Stimulated activated CD8-positive, alpha-beta memory T cell treated with anti-CD3 and anti-CD28 coated beads, Interleukin-7, amount 100 ng/mL, for 24 hours (primary cell): ENCODE data around the gene VPS51.
A peak's percentile ranks its signal among the peaks of the same experiment; 100 is the strongest.
"Not testable (repeated sequence)": the region's sequence is repeated elsewhere in the genome, so short reads cannot be mapped to it uniquely, and the experiment has no call there.

Experiments used
- DNase-seq: peaks from one replicate; pipeline ENCODE4 v3.0.0-alpha.2; 2020; ENCODE audit warnings: low read depth

VPS51 gene

DNA sequence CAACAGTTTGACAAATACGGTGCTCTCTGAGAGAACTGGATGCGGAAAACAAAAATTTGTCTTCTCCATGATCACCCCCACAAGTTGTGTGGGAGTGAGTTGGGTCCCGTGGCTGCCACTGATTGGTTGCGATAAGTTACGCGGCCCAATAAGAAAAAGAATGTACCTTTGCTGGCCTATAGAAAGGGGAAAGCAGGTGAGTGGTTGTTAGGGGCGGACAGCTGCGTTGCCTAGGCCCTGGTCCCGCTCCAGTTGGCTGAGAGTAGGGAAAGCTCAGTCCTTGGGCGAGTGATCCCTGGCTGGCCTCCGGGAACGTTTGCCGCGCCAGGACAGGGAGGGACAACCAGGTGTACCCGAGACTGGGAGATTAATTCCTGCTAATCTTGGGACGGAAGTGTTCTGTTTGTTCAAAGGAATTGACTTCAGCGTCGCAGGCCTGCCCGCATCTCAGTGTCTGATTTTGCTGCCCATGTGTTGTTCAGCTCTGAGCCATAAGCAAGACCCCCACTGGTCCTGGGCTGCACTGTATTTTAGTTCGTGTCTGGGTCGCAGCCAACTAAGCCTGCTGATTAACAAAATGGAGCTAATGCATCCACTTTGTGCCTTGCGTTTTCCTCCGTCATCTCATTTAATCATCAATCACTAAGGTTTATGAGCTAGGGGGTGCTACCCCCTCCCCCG is 39.1 kb downstream of the VPS51 start:
- DNase-seq = peak; percentile 60

- DNase-seq = no peak
Measured at GRCh38 chr11:65135633-65136145, 39.7 kb downstream of the VPS51 start.

DNA sequence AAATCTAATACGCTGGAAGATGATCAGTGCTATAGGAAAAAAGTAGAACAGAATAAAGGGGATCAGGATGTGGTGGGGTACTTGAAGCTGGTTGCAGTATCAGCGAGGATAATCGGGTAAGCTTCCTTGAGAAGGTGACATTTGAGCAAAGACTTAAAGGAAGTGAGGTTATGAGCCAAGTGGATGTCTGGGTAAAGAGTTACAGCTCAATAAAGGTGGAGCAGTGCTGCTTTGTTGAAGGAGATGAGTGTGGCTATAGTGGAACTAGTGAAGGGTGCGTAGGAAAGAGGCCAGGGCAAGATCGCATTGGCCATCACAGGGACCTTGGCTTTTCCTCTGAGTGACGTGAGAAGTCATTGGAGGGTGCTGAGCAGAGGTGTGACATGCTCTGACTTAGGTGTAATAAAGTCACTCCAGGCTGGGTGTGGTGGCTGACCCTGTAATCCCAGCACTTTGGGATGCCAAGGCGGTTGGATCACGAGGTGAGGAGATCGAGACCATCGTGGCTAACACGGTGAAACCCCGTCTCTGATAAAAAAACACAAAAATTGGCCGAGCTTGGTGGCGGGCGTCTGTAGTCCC is 40.6 kb downstream of the VPS51 start:
- no peak for DNase-seq

GRCh38 chr11:65141896-65142494 is 46.0 kb downstream of the VPS51 start:
- no peak for DNase-seq

DNA sequence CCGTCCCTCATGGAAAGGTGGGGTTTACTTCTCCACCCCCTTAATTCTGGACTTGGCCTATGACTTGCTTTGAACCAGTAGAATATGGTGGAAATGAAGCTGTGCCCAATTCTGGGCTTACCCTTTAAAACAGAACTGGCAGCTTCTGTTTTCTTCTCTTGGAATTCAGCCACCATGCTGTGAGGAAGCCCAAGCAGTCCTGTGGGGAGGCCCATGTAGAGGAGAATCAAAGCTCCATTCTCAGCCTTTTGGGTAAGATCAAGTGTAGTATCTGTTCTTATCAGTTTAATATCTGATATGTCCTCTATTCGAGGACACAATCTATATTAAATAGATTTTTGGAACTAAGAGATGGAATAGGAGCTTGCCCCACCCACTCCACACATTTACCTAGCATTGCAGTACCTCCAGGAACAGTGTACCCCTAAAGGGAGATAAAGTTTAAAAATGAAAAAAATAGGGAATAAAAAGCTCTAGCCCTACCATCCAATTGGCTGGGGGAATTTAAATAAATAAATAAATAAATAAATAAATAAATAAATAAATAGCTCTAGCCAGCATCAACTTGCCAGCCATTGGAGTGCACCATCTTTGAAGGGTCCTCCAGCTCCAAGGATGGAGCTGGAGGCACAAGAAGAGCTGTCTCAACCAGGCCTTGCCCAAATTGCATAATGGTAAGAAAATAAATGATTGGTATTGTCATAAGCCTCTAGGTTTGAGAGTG is 51.5 kb downstream of the VPS51 start:
- DNase-seq = no peak

GRCh38 chr11:65148657-65149056 is 52.6 kb downstream of the VPS51 start:
- no peak for DNase-seq

DNA sequence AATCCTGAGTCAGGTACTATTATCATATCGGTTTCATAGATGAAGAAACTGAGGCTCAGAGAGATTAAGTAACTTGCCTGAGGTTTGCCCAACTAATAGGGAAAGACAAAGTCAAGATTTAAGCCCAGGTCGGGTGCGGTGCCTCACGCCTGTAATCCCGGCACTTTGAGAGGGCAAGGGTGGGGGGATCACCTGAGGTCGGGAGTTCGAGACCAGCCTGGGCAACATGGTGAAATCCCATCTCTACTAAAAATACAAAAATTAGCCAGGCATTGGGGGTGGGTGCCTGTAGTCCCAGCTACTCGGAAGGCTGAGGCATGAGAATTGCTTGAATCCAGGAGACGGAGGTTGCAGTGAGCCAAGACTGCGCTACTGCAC is 54.1 kb downstream of the VPS51 start:
- DNase-seq = not testable (repeated sequence)

DNA sequence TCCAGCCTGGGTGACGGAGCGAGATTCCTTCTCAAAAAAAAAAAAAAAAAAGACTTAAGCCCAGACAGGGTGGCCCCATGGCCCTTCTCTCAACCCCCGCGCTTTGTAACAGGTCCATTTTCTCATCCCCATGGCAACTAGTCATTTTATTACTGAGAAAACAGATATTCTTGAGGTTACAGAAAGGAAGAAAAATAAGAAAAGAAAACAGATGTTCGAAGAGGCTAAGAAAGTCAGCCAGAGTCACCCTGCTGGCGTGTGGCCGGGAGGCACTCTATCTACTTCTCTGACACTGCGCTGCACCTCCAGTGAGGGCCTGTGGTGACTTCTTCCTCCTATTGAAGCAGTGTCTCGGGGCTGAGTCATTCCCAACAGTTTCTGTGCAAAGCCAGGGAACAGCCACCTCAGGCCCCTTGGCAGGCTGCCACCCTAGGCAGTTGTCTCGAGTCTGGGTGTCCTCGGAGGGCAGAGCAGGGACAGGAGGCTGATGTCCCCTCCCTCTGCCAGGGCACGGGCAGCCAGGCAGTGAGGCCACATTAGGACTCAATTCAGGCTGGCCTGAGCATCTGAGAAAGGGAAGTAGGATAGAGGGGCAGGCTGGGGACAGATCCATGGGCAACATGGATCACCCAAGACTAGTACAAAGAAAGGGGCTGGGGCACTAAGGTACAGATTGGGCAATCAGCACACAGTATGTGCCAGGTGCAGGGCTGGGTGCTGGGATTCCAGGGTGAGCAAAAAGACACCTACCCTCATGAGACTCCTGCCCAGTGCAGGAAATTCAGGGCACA is 54.7 kb downstream of the VPS51 start:
- DNase-seq = no peak

GRCh38 chr11:65151331-65151899 is 55.4 kb downstream of the VPS51 start:
- DNase-seq = no peak

GRCh38 chr11:65152122-65152521 is 56.1 kb downstream of the VPS51 start:
- no peak for DNase-seq

GRCh38 chr11:65156256-65156655 is 60.2 kb downstream of the VPS51 start:
- DNase-seq = no peak

GRCh38 chr11:65156926-65157325 is 60.9 kb downstream of the VPS51 start:
- DNase-seq = no peak

DNA sequence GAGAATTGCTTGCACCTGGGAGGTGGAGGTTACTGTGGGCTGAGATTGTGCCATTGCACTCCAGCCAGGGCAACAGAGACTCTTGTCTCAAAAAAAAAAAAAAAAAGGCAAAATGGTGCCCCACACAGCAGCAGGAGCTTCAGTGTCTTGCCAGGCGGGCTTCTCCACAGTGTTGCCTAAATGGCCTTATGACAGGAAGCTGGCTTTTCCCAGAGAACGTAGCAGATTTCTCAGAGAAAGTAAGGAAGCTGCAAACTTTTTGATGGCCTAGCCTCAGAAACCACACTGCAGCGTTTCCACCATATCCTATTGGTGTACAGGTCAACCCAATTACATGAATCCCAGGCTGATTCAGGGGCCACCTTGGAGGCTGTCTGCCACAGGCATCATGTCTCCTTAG is 61.3 kb downstream of the VPS51 start:
- no peak for DNase-seq

DNA sequence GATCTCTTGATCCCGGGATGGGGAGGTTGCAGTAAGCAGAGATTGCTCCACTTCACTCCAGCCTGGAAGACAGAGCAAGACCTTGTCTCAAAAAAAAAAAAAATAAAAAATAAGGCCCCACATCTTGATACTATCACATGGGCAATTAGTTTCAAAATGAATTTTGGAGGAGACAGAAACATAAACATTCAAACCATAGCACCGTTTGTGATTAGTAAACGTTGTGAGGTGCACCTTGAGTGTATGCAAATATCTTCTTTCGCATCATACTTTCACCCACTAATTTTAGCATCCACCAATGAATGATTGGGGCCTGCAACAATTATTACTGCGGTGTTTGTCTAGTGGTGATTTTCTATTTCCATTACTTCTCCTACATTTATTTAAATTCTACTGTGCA is 63.0 kb downstream of the VPS51 start:
- DNase-seq = no peak

DNA sequence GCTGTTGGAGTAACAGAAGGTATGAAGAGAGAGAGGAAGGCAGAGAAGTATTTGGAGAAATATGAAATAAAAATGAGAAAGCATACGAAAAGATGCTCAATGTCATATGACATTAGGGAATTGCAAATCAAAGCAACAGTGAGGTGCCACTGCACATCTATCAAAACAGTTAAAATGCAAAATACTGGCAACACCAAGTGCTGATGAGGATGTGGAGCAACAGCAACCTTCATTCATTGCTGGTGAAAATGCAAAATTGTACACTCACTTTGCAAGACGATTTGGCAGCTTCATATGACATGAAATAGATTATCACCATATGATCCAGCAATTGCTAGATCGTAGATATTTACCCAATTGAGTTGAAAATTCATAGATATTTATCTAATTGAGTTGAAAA is 64.6 kb downstream of the VPS51 start:
- DNase-seq = no peak
